HL-60 (cell line): ENCODE data around the gene LOXL3.
A peak's percentile ranks its signal among the peaks of the same experiment; 100 is the strongest.

ENCODE experiments used
- DNase-seq, 2 experiments: peaks; one replicate each; pipeline ENCODE4 v3.0.0-alpha.2; 2010 to 2020; ENCODE audit warnings: low read depth in 1 of 2, low spot score in 1 of 2
- H3K27ac ChIP-seq: fragments of 250-450 bp; sonication (Bioruptor Pico); replicated peaks from 2 replicates; pipeline ENCODE4 v1.5.1; 2020; ENCODE audit warnings: mild to moderate bottlenecking, moderate library complexity
- H3K27me3 ChIP-seq: fragments of 250-450 bp; sonication (Bioruptor Pico); 2 replicates; pipeline ENCODE4 v1.5.1; 2021; ENCODE audit warnings: mild to moderate bottlenecking, moderate library complexity; ENCODE audit not compliant: insufficient read depth, poor library complexity, severe bottlenecking
- H3K4me3 ChIP-seq: replicated peaks from 2 replicates; pipeline ENCODE4 v1.5.1; 2011; ENCODE audit warnings: mild to moderate bottlenecking, control low read depth, low read length; ENCODE audit not compliant: insufficient read depth
- CTCF ChIP-seq: IDR thresholded peaks from one replicate; pipeline ENCODE4 v1.5.1; 2011; ENCODE audit warnings: low read length, control low read depth, inconsistent platforms; ENCODE audit not compliant: insufficient read depth
- GABPA ChIP-seq: IDR thresholded peaks from 2 replicates; pipeline ENCODE4 v1.6.1; 2012; ENCODE audit warnings: low read depth
- POLR2AphosphoS5 ChIP-seq: IDR thresholded peaks from 2 replicates; pipeline ENCODE4 v1.6.1; 2012; ENCODE audit warnings: low read depth
- REST ChIP-seq: IDR thresholded peaks from 2 replicates; pipeline ENCODE4 v1.6.1; 2012; ENCODE audit warnings: low read depth; ENCODE audit not compliant: insufficient replicate concordance
- SPI1 ChIP-seq: IDR thresholded peaks from 2 replicates; pipeline ENCODE4 v1.6.1; 2012; ENCODE audit warnings: low read depth, mild to moderate bottlenecking, borderline replicate concordance
- long read RNA-seq: library from polyadenylated mRNA; unstranded; transcript quantifications from one replicate; pipeline ENCODE4 v2.0.0, GENCODE V29; 2020

LOXL3 gene, protein sequence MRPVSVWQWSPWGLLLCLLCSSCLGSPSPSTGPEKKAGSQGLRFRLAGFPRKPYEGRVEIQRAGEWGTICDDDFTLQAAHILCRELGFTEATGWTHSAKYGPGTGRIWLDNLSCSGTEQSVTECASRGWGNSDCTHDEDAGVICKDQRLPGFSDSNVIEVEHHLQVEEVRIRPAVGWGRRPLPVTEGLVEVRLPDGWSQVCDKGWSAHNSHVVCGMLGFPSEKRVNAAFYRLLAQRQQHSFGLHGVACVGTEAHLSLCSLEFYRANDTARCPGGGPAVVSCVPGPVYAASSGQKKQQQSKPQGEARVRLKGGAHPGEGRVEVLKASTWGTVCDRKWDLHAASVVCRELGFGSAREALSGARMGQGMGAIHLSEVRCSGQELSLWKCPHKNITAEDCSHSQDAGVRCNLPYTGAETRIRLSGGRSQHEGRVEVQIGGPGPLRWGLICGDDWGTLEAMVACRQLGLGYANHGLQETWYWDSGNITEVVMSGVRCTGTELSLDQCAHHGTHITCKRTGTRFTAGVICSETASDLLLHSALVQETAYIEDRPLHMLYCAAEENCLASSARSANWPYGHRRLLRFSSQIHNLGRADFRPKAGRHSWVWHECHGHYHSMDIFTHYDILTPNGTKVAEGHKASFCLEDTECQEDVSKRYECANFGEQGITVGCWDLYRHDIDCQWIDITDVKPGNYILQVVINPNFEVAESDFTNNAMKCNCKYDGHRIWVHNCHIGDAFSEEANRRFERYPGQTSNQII
- long read RNA-seq, partial matches to known transcripts, result 3 of 5 reads
- long read RNA-seq, other reads (novel, unspliced or antisense), result 2 of 5 reads

GRCh38 chr2:74553892-74554819 lies at the start of gene LOXL3, which contains the start of gene DOK1:
LOXL3 (minus strand) TSS chr2:74553942; CDS start chr2:74552634, 1,308 bp downstream.
DOK1 (plus strand) TSS chr2:74554720; CDS start chr2:74554755, 35 bp downstream.
- peak; percentile 65 to 86 for DNase-seq
- Histone ChIP-seq H3K27me3 (no peaks in the 10 kb centered on the region), H3K27ac (peak within 1 kb of the TSS; percentile 94), H3K4me3 (peak within 1 kb of the TSS; percentile 84)
- TF ChIP-seq GABPA (no peak), SPI1 (no peak), POLR2AphosphoS5 (0 out of 2 replicates have a peak, but pooled peaks have one; percentile 17)

- TF ChIP-seq GABPA, result no peak
- no peak for TF ChIP-seq SPI1
- TF ChIP-seq POLR2AphosphoS5, result no peak
- TF ChIP-seq CTCF, result no peak
- no peak for TF ChIP-seq REST
- no peak for DNase-seq
- Histone ChIP-seq H3K27me3 (no peaks in the 10 kb centered on the region), H3K4me3 (no peak overlapping the region), H3K27ac (no peak overlapping the region)
Measured at GRCh38 chr2:74602586-74603281, 49.0 kb upstream of the LOXL3 start.

- no peak for DNase-seq
- Histone ChIP-seq H3K27ac (no peak overlapping the region), H3K27me3 (peaks cover 3% of the 10 kb centered on the region), H3K4me3 (no peak overlapping the region)
- TF ChIP-seq CTCF, result no peak
- TF ChIP-seq GABPA, result no peak
- no peak for TF ChIP-seq REST
- no peak for TF ChIP-seq SPI1
- TF ChIP-seq POLR2AphosphoS5, result no peak
Measured at GRCh38 chr2:74599676-74600075, 45.9 kb upstream of the LOXL3 start.
